ENCODE measurements around the gene NLK. TPM values are rescaled to one million over a fixed set of nuclear protein-coding genes. Genes with fewer than 3 reads are reported as not detected.

The NLK gene
- total RNA-seq (2014; rRNA removed) (14.9 and 16.3 TPM in 2 replicates), Bru-seq, nascent RNA (percentile 82 among the genes with signal in this experiment), BruChase-seq, experiment 1, labeled RNA remaining after a 6-hour chase (percentile 73 among the genes with signal in this experiment), BruChase-seq, experiment 2, labeled RNA remaining after a 2-hour chase (percentile 74 among the genes with signal in this experiment)
- long read RNA-seq, full-length matches to known transcripts: 24 of 38 reads
- long read RNA-seq, partial matches to known transcripts: 4 of 38 reads
- long read RNA-seq, other reads (novel, unspliced or antisense): 10 of 38 reads

- ChIA-PET POLR2A (ENCODE audit: unreplicated experiment) (no interaction called here), CTCF (no interaction called here)
- Histone ChIP-seq H3F3A (ENCODE audit: low read length, unreplicated experiment) (no peaks in the 10 kb centered on the region), H4K20me1 (ENCODE audit: low read length) (peaks cover 13% of the 10 kb centered on the region; the same call in 1 of the 2 replicates), H3K27ac (ENCODE audit: low read length) (no peak within 1 kb of the TSS), H2AFZ (ENCODE audit: low read length) (0 out of 2 replicates have a peak within 1 kb of the TSS, but pooled peaks have one; percentile 53), H3K27me3 (ENCODE audit: low read length) (no peaks in the 10 kb centered on the region), H3K4me3 (ENCODE audit: low read length) (peak within 1 kb of the TSS; percentile 82), H3K36me3 (ENCODE audit: low read depth, low read length) (no peaks in the 10 kb centered on the region), H3K9me2 (replicated peaks; ENCODE audit: low read length) (no peaks in the 10 kb centered on the region), H3K79me2 (ENCODE audit: low read length) (peaks cover 57% of the 10 kb centered on the region), H3K4me2 (ENCODE audit: low read length) (peak within 1 kb of the TSS; percentile 73), H3K4me1 (ENCODE audit: insufficient read depth, low read length) (peaks cover 39% of the 10 kb centered on the region), H3K9me3 (ENCODE audit: low read length) (no peaks in the 10 kb centered on the region), H3K9ac (ENCODE audit: low read length) (peak within 1 kb of the TSS; percentile 66)
- no peak for TF ChIP-seq EZH2 (IDR thresholded peaks at IDR 0.05; ENCODE audit: low read length, unreplicated experiment)
- no peak for TF ChIP-seq EZH2phosphoT487 (IDR thresholded peaks at IDR 0.05; ENCODE audit: borderline replicate concordance, low read length)
- TF ChIP-seq, protein P1, sequence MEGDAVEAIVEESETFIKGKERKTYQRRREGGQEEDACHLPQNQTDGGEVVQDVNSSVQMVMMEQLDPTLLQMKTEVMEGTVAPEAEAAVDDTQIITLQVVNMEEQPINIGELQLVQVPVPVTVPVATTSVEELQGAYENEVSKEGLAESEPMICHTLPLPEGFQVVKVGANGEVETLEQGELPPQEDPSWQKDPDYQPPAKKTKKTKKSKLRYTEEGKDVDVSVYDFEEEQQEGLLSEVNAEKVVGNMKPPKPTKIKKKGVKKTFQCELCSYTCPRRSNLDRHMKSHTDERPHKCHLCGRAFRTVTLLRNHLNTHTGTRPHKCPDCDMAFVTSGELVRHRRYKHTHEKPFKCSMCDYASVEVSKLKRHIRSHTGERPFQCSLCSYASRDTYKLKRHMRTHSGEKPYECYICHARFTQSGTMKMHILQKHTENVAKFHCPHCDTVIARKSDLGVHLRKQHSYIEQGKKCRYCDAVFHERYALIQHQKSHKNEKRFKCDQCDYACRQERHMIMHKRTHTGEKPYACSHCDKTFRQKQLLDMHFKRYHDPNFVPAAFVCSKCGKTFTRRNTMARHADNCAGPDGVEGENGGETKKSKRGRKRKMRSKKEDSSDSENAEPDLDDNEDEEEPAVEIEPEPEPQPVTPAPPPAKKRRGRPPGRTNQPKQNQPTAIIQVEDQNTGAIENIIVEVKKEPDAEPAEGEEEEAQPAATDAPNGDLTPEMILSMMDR (conservative IDR thresholded peaks at IDR 0.05; ENCODE audit: low read depth, low read length): no peak
- BruUV-seq (replicated peaks): no TSS peak
- ATAC-seq: no peak
- DNase-seq: no peak
- intact Hi-C loops (cut with micrococcal nuclease): loop anchor here (10.0 kb wide), 1 partner anchor 132 kb away; no protein-coding TSS in a partner anchor
Measured at GRCh38 chr17:28042657-28042720, at the start of gene NLK. TSS of gene NLK (plus strand) at chr17:28042677. CDS start at chr17:28042874, 197 bp downstream.

DNA sequence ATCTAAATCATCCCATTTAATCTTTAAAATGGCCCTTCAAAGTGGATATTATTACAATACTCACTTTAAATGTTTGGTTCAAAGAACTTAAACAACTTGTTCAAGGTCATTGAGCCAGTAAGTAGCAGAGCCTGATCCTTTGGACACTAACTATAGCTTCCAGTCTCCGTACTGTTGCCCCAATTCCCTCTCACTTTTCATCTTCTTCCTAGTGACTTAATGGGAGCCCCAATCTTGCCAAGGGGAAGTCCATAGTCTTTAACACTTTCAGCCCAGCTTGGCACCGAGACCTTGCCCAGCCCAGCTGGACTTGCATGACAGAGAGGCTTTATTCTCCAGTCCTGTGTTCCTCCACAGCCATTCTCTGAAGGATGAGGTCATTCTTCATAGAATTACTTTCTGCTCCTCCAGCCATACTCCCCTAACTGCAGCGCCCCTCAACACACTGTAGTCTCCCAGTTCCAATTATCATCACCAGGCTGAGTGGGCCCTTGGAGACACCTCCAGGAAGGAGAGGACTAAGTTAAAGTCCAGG is 49.2 kb upstream of the NLK start:
- Histone ChIP-seq H4K20me1 (ENCODE audit: low read length) (no peaks in the 10 kb centered on the region), H3K4me2 (ENCODE audit: low read length) (no peak overlapping the region), H3K4me3 (ENCODE audit: low read length) (no peak overlapping the region), H3K9me3 (ENCODE audit: low read length) (no peaks in the 10 kb centered on the region), H2AFZ (ENCODE audit: low read length) (no peak overlapping the region), H3K4me1 (ENCODE audit: insufficient read depth, low read length) (peaks cover 8% of the 10 kb centered on the region; the same call in 1 of the 2 replicates), H3K79me2 (ENCODE audit: low read length) (no peaks in the 10 kb centered on the region), H3K27me3 (ENCODE audit: low read length) (no peaks in the 10 kb centered on the region), H3F3A (ENCODE audit: low read length, unreplicated experiment) (no peaks in the 10 kb centered on the region), H3K9ac (ENCODE audit: low read length) (no peak overlapping the region), H3K27ac (ENCODE audit: low read length) (no peak overlapping the region), H3K36me3 (ENCODE audit: low read depth, low read length) (no peaks in the 10 kb centered on the region), H3K9me2 (replicated peaks; ENCODE audit: low read length) (no peaks in the 10 kb centered on the region)
- BruUV-seq (replicated peaks): no TSS peak
- TF ChIP-seq EZH2 (IDR thresholded peaks at IDR 0.05; ENCODE audit: low read length, unreplicated experiment): no peak
- POLR2A ChIA-PET (ENCODE audit: unreplicated experiment): no interaction called here
- ATAC-seq (no peak), DNase-seq (no peak)
- intact Hi-C loops (cut with micrococcal nuclease): no loop called here
- CTCF ChIA-PET: no interaction called here

DNA sequence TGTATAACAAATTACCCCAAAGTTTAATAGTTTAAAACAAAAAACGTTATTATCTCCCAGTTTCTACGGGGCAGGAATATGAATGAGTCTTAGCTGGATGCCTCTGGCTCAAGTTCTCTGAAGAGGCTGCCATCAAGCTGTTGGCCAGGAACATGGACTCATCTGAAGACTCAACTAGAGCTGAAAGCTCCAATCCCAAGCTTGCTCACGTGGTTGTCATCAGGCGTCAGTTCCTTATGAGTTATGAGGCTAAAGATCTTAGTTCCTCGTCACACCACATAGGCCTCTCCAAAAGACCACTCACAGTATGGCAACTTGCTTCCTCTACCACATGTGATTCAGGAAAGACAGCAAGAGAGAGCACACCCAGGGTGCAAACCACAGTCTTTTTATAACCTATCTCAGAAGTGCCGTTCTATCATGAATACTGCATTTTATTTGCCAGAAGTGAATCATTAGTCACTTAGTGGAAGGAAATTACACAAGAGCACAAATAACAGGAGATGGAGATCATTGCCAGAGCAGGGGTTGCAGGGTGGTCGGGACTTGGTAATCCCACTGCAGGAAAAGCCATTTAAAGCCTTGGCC is 48.7 kb upstream of the NLK start:
- ChIA-PET CTCF (no interaction called here), POLR2A (ENCODE audit: unreplicated experiment) (no interaction called here)
- TF ChIP-seq EZH2 (IDR thresholded peaks at IDR 0.05; ENCODE audit: low read length, unreplicated experiment): no peak
- TF ChIP-seq EZH2phosphoT487 (IDR thresholded peaks at IDR 0.05; ENCODE audit: borderline replicate concordance, low read length): no peak
- Histone ChIP-seq H3K4me3 (ENCODE audit: low read length) (no peak overlapping the region), H3K27ac (ENCODE audit: low read length) (no peak overlapping the region), H3K9me3 (ENCODE audit: low read length) (no peaks in the 10 kb centered on the region), H3K4me2 (ENCODE audit: low read length) (no peak overlapping the region), H3K27me3 (ENCODE audit: low read length) (no peaks in the 10 kb centered on the region), H2AFZ (ENCODE audit: low read length) (no peak overlapping the region), H3K79me2 (ENCODE audit: low read length) (no peaks in the 10 kb centered on the region), H3F3A (ENCODE audit: low read length, unreplicated experiment) (no peaks in the 10 kb centered on the region), H3K9ac (ENCODE audit: low read length) (no peak overlapping the region), H4K20me1 (ENCODE audit: low read length) (no peaks in the 10 kb centered on the region), H3K36me3 (ENCODE audit: low read depth, low read length) (no peaks in the 10 kb centered on the region), H3K4me1 (ENCODE audit: insufficient read depth, low read length) (peaks cover 5% of the 10 kb centered on the region; the same call in 1 of the 2 replicates), H3K9me2 (replicated peaks; ENCODE audit: low read length) (no peaks in the 10 kb centered on the region)
- intact Hi-C loops (cut with micrococcal nuclease): no loop called here
- BruUV-seq (replicated peaks): no TSS peak
- ATAC-seq: no peak
- DNase-seq: peak; percentile 3
